VCaP (cell line): ENCODE results near the gene PRKAR2B.

Source experiments
- H3K27ac ChIP-seq: fragments of 450-650 bp; 2 replicates; pipeline ENCODE4 v1.5.1; 2017
- TF ChIP-seq, protein P1 (sequence below): fragments of 450-650 bp; conservative IDR thresholded peaks from 2 replicates; pipeline ENCODE4 v1.5.1; 2017; ENCODE audit warnings: mild to moderate bottlenecking, moderate library complexity

PRKAR2B gene

GRCh38 chr7:107173691-107174406 lies 129.3 kb downstream of the PRKAR2B start:
- TF ChIP-seq, protein P1, sequence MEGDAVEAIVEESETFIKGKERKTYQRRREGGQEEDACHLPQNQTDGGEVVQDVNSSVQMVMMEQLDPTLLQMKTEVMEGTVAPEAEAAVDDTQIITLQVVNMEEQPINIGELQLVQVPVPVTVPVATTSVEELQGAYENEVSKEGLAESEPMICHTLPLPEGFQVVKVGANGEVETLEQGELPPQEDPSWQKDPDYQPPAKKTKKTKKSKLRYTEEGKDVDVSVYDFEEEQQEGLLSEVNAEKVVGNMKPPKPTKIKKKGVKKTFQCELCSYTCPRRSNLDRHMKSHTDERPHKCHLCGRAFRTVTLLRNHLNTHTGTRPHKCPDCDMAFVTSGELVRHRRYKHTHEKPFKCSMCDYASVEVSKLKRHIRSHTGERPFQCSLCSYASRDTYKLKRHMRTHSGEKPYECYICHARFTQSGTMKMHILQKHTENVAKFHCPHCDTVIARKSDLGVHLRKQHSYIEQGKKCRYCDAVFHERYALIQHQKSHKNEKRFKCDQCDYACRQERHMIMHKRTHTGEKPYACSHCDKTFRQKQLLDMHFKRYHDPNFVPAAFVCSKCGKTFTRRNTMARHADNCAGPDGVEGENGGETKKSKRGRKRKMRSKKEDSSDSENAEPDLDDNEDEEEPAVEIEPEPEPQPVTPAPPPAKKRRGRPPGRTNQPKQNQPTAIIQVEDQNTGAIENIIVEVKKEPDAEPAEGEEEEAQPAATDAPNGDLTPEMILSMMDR: no peak
- H3K27ac ChIP-seq: no peak overlapping the region

DNA sequence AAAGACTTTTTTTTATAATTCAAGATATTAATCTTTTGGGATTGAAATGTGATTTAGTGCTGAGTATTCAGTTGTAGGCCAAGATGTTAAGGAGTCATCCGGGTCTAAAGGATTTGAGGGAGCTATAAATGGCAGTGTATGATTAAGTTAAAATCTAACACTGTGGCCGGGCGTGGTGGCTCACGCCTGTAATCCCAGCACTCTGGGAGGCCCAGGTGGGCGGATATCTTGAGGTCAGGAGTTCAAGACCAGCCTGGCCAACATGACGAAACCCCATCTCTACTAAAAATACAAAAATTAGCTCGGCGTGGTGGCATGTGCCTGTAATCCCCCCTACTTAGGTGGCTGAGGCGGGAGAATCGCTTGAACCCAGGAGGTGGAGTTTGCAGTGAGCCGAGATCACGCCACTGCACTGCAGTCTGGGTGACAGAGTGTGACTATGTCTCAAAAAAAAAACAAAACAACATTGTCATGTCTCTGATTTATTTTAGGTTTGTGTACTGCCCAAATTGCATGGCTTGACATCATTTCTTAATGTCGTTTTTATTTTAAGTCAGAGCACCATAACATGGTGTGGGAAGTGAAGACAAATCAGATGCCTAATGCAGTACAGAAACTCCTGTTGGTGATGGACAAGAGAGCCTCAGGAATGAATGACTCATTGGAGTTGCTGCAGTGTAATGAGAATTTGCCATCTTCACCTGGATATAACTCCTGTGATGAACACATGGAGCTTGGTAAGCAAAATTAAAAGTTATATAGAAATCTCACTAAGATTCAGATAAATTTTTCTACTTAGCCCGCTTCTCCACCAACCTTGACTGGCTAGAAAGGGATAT lies 135.0 kb downstream of the PRKAR2B start:
- H3K27ac ChIP-seq: no peak overlapping the region

DNA sequence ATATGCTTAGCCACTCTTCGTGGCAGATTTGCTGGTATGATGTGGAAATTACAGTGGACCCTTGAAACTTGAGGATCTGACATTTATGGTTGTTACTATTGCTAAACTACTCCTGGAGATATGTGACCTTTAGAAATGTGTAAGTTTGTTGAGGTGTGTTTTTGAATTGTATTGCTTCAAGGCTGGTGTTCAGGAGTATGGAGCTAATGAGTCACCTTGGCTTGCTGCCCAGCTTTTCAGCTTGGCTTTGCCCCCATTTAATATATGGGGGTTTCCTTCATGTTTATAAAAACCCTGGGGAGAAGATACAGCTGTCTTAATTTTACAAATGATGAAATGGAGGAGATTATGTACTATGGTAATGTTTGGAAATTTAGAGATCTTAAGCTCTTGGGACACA lies 135.9 kb downstream of the PRKAR2B start:
- H3K27ac ChIP-seq: no peak overlapping the region
- TF ChIP-seq, protein P1: no peak

More for the DNA sequence above, 135.0 kb downstream of the PRKAR2B start:
- TF ChIP-seq, protein P1: no peak

DNA sequence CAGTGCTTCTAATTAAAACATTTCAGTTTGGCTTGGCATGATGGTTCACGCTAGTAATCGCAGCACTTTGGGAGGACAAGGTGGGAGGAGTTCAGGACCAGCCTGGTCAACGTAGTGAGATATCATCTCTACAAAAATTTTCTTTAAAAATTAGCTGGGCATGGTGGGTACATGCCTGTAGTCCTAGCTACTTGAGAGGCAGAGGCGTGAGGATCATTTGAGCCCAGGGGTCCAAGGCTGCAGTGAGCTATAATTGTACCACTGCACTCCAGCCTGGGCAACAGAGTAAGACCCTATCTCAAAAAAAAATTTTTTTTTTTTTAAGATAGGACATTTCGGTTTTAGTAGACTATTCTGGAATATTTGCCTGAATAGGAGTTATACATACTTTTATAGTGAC lies 136.7 kb downstream of the PRKAR2B start:
- H3K27ac ChIP-seq: no peak overlapping the region

GRCh38 chr7:107185716-107186115 lies 141.2 kb downstream of the PRKAR2B start:
- TF ChIP-seq, protein P1: no peak
- no peak overlapping the region for H3K27ac ChIP-seq

More for the DNA sequence above, 136.7 kb downstream of the PRKAR2B start:
- TF ChIP-seq, protein P1: no peak

DNA sequence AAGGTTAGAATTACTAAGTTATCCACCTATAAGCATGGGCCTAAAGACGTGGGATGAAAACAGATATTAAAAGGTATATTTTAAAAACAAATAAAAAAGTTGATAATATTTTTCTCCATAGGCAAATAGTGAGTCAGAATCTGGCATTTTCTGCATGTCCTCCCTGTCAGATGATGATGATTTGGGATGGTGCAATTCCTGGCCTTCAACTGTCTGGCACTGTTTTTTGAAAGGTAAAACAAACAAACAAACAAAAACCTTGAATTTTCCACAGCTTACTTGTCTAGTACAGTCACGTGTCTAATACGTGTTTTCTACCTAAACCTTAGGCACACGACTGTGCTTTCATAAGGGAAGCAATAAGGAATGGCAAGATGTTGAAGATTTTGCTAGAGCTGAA lies 141.7 kb downstream of the PRKAR2B start:
- H3K27ac ChIP-seq: no peak overlapping the region
- TF ChIP-seq, protein P1: no peak

DNA sequence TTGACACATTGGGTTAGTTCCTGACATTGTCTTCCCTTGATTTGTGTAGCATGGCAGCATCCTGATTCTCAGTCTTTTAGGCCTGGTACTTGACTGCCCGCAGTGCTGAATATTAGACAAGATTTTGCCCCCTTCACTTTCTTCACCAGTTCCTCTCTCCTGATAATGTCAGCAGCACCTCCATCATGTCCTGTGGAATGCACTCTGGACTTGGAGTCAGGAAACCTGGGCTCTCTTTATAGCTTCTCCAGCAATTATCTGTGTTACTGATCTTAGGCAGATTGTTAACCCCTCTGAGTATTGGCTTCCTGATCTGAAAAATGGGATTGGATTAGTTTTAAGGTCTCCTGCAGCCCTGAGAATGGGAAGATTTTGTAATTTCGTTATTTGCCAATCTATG lies 143.3 kb downstream of the PRKAR2B start:
- no peak overlapping the region for H3K27ac ChIP-seq
- TF ChIP-seq, protein P1: no peak
